GM21528 (cell line): ENCODE measurements around the gene LHPP.

Source experiments
- ATAC-seq: cut with Tn5 transposase; IDR thresholded peaks from one replicate; pipeline ENCODE4 v1.9.1; 2021; ENCODE audit warnings: mild to moderate bottlenecking, moderate library complexity; ENCODE audit not compliant: unreplicated experiment, low FRiP score

LHPP gene

DNA sequence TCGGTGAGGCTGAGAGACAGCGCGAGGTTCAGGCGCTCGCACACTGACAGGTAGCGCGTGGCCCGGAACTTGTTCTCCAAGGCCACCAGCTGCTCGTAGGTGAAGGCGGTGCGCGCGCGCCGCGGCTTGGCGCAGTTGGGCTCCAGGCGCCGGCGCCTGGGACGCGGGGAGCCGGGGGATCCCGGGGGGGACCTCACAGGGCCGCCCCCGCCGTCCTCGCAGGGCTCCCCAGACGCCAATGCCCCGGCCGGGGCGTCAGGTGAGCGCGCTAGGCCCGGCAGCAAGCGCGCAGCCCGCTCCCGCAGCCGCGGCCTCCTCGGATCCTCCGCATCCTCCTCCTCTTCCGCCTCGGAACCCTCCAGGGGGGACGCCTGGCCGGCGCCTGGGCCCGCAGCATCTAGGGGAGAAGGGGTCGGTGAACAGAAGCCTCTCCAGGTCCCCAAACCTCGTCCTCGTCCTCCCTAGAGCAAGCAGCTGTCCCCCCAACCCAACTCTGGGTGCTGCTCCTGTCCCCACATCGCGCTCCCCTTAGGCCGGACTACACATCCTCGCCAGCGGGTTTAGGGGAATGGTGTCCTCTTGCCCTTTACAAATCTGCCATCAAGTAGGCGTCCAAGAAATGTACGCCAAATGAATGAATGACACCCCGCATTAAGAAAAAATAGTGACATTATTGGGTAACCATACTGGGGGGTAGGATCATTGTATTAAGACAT lies 13.7 kb upstream of the LHPP start:
- no peak for ATAC-seq

DNA sequence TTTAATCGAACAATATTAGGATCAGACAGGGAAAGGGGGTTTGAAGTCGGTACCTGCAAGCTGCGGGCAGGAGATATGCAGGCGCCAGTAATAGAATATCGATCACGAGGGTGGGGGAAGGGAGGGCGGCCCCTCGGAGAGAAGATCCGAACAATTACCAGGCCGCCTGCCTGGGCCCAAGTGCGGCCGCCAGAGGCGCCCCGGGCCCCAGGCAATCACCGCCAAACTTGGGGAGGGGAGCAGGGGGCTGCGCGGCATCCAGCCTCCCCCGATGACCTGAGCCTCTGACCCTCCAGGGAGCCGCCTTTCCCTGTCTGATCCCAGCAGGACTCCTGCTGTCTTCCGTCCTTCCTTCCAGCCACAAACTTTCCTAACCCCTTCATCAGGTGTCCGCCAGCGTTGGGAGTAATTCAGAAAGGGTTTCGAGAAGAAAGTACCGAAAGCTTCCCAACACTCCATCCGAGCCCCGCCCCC lies 12.9 kb upstream of the LHPP start:
- no peak for ATAC-seq

DNA sequence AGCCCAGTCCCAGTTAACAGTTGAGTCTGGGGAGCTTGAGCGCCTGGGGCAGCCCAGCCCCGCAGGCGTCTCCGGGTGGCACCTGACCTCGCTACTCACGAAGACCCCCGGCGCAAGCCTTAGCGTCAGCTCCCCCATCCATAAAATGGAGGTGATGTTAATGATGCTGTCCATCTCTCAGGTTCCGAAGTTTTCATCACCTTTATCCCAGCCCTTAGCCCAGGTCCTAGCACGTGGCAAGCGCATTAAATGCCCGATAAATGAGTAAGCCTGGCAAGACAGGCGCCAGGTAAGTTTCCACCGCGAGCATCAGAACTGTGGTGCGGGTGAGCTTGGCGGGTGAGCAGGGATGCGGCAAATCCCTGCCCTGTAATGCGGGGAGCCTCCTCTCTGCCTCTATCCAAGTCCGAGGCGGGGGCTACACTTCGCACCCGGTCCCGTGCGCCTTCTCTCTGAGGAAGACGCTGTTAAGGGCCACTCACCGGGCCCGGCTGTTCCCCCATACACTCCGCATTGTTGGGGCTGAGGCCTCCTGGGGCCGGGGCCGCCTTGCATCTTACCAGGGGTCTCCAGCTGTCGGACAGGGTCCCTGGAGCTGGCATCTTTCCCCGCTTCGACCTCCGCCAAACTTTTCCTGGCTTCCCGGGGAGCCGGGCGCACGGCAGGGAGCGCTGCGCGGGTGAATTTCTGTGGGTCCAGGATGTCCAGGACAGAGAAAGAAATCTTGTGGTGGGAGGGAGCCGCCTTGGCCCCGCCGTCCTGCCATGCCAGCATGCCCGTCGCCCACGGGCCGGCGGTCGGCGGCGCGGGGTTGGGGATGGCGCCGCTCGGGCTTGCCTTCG lies 12.2 kb upstream of the LHPP start:
- ATAC-seq, result no peak

DNA sequence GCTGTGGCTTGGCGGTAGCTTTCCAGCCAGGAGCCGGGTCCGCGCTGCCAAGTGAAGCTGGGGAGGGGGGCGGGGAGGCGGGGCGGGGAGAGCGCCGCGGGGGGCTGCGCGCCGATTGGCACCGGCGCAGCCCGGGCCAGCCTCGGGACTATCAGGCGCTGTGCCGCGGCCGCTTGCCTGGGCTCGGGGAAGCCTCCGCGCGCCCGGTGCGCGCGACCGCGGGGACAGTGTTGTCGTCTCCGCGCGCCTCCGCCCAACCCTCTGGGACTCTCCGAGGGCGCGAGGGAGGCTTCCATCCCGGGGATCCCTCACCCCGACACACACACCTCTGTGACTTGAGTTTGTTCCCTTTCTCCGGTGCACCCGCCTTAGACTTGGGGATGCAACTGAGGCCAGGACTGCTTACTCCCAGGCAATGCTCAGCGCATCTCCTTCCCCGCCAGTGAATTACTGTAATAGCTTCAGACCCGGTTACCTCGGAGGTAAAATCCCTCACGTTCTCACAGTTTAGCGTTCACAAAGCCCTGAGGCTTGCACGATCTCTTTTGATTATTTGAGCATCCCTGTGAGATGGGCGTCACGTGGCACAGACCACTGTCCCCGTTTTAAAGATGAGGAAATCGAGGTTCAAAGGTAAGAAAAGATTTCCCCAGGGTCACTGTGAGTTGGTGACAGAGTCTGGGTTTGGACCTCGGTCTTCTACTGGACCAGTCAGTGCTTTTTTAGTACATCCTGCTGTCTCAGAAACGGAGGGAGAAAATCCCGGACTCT lies 11.4 kb upstream of the LHPP start, which contains the start of gene NKX1-2:
TSS of gene NKX1-2 (minus strand) at position 24 of the 771 bp plus-strand sequence. CDS start 92 bp downstream, outside the sequence.
- ATAC-seq, result no peak

GRCh38 chr10:124450783-124451057 lies 10.9 kb upstream of the LHPP start:
- no peak for ATAC-seq

DNA sequence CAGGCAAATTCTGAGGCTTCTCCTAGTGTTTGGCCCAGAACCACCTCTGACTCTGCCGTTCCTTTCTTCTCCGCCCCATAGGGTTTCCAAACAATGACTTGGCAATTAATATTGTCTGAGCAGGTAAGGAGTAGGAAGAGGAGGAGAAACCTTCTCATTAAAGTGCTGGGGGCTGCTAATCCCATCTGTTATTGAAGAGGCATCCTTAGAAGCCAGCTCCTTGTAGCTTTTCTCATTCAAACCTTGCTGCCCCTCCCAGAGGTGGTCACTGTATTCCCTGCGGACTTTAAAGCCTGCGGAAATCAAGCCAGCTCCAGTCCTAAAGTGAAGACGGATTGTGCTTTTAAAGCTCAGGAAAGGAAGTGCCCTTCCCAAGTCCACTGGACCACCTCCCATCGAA lies 10.3 kb upstream of the LHPP start:
- ATAC-seq, result no peak

DNA sequence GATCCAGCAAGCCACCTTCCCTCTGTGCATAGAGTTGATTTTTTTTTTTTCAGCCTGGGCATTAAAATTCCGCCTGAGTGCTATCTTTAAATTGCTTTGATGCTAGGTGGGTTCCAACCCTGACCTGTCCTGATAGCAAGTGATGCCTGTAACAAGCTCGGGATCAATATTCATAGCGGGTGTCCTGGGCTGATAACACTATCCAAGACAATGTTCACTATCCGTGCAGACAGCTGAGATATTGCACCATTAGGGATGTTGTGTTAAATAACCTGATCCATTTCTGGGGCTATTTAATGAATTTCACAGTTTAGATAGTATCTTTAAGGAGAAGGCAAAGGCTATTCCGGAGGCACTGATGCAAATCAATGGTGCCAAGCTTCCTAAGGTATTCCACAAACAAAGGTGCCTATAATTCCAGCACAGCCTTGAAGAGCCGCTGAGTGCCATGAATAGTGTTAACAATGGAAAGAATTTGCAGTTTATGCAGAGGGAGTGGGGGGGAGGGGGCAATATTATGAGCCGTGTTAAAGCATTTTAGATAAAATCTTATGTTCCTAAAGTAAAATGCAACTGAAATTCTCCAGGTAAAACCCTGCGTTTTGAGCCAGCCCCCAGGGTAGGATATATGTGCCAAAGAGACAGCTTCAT lies 7.5 kb upstream of the LHPP start:
- no peak for ATAC-seq

DNA sequence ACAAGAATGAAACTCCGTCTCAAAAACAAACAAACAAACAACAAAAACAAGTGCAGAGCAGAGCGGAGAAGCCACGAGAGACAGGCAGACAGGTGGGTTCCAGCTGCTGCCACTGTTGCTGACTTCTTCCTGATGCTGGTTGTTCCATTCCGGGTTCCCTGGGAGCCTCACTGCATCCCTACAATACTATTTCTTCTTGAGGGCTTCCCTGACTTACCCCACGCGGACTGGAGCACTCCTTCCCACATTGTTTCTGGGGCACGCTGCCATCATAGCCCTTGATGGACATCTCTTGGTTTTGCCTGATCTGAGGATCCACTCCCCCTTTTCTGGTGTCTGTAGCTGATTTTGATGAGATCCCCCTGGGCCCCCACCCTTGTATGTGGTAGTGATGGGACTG lies 6.2 kb upstream of the LHPP start:
- ATAC-seq, result no peak

DNA sequence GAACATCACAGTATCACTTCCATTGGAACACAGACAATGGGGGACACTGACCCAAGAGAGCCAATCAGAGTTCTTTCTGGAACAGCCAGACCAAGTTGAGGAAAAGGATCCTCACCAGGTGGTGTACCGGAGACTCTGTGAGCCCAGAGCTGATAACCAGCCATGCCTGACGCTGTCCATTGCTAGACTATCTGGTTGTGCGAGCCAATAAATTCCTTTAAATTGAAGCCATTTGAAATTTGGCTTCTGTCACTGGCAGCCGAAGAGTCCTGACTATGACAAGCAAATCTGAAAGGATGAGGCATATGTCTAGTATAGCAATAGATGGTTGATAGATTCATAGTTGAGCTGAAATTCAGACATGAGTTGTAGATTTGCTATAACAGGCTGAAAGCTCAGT lies 3.1 kb upstream of the LHPP start:
- ATAC-seq, result no peak

GRCh38 chr10:124458889-124459288 lies 2.7 kb upstream of the LHPP start:
- ATAC-seq, result no peak

- ATAC-seq, result no peak
These were observed 2.2 kb upstream of the LHPP start for GRCh38 chr10:124459395-124459794.

DNA sequence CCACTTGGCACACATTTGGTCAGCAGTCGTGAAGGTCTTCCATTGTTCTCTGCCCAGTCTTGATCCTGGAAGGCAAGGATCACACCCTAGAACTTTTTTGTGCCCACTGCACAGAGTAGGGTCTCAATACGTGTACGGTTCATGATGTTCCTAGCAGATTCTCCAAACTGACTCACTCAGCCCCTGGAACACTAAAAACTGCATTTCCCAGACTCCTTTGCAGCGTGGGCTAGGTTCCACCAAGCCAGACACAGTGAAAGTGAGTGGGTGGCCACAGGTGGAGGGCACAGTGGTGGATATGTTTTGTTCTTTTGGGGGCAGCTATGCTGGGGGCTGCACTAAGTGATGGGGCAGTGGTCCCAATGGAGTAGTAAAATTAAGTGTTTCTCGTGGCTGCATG lies 1.5 kb upstream of the LHPP start:
- no peak for ATAC-seq

DNA sequence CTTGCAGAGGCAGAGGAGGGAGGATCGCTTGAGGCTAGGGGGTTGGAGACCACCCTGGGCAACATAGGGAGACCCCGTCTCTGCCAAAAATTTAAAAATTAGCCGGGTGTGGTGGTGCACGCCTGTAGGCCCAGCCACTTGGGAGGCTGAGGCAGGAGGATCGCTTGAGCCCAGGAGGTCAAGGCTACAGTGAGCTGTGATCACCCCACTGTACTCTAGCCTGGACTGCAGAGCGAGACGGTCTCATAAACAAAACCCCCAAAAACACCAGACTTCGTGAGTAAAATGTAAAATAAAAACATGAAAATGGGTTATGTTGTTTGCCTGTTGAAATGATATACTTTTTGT lies 699 bp downstream of the LHPP start:
- no peak for ATAC-seq

- ATAC-seq, result no peak
These were observed 2.7 kb downstream of the LHPP start for GRCh38 chr10:124464028-124464965.

- no peak for ATAC-seq
These were observed 3.6 kb downstream of the LHPP start for GRCh38 chr10:124465003-124465776.

DNA sequence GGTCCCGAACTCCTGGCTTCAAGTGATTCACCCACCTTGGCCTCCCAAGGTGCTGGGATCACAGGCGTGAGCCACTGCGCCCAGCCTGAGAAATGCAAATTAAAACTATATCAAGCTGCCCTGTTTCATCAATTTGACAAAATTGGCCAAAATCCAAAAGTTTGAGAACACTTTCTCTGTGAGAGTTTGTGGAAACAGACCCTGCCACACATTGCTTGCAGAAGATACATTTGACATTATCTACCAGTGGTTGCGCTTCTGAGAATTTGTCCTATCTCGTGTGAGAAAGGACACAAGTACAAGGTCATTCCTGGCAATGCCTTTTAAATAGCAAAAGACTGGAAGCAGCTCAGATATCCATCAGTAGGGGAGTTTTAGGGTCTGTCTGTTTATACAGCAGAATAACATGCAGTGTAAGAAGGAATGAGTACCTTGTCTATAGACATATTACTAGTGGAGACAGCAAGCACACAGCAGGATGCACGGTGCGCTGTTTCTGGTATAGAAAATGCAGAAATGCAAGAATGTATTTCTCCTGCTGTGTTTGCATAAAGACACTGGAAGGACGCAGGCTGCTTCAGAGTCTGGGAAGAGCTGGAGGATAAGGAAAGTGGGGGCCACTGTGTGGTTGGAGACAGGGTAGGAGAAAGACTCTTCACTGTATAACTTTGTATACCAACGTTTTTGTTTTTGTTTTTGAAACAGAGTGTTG lies 4.3 kb downstream of the LHPP start:
- ATAC-seq, result no peak

- ATAC-seq, result no peak
These were observed 5.5 kb downstream of the LHPP start for GRCh38 chr10:124467165-124467564.

- no peak for ATAC-seq
These were observed 7.0 kb downstream of the LHPP start for GRCh38 chr10:124468624-124469023.
